ENCODE data around the gene ITGA1. TPM values are rescaled to one million over a fixed set of nuclear protein-coding genes. Genes with fewer than 3 reads are reported as not detected.

The ITGA1 gene
- total RNA-seq, 1 donor from 2014 or later, result 9.1 TPM

GRCh38 chr5:52805615-52806014 is 17.9 kb downstream of the ITGA1 start:
- Mint-ChIP-seq H3K36me3 (peaks cover 3% of the 10 kb centered on the region), H3K27me3 (ENCODE audit: low read depth) (no peaks in the 10 kb centered on the region), H3K4me1 (peaks cover 54% of the 10 kb centered on the region), H3K27ac (no peak overlapping the region), H3K9me3 (no peaks in the 10 kb centered on the region), H3K4me3 (no peak overlapping the region)
- no peak for TF ChIP-seq CTCF (IDR thresholded peaks at IDR 0.05; ENCODE audit: unreplicated experiment)
- DNase-seq (ENCODE audit: low spot score in 2 of 2, unreplicated experiment in 2 of 2), result no peak

GRCh38 chr5:52807037-52807436 is 19.3 kb downstream of the ITGA1 start:
- Mint-ChIP-seq H3K4me1 (peaks cover 47% of the 10 kb centered on the region), H3K4me3 (no peak overlapping the region), H3K36me3 (peaks cover 3% of the 10 kb centered on the region), H3K9me3 (no peaks in the 10 kb centered on the region), H3K27me3 (ENCODE audit: low read depth) (no peaks in the 10 kb centered on the region), H3K27ac (no peak overlapping the region)
- no peak for DNase-seq (ENCODE audit: low spot score in 2 of 2, unreplicated experiment in 2 of 2)
- no peak for TF ChIP-seq CTCF (IDR thresholded peaks at IDR 0.05; ENCODE audit: unreplicated experiment)

- no peak overlapping the region for H3K4me3 Mint-ChIP-seq
- H3K36me3 Mint-ChIP-seq, result peaks cover 3% of the 10 kb centered on the region
- H3K27me3 Mint-ChIP-seq (ENCODE audit: low read depth), result no peaks in the 10 kb centered on the region
- TF ChIP-seq CTCF (IDR thresholded peaks at IDR 0.05; ENCODE audit: unreplicated experiment), result no peak
- no peak for DNase-seq (ENCODE audit: low spot score in 2 of 2, unreplicated experiment in 2 of 2)
- H3K4me1 Mint-ChIP-seq, result peaks cover 43% of the 10 kb centered on the region
- no peaks in the 10 kb centered on the region for H3K9me3 Mint-ChIP-seq
- H3K27ac Mint-ChIP-seq, result no peak overlapping the region
Observed at GRCh38 chr5:52807723-52808122, 20.0 kb downstream of the ITGA1 start.

- H3K4me1 Mint-ChIP-seq, result peaks cover 41% of the 10 kb centered on the region
- no peak for TF ChIP-seq CTCF (IDR thresholded peaks at IDR 0.05; ENCODE audit: unreplicated experiment)
- H3K27me3 Mint-ChIP-seq (ENCODE audit: low read depth), result no peaks in the 10 kb centered on the region
- no peak for DNase-seq (ENCODE audit: low spot score in 2 of 2, unreplicated experiment in 2 of 2)
- H3K36me3 Mint-ChIP-seq, result peaks cover 3% of the 10 kb centered on the region
- H3K27ac Mint-ChIP-seq, result peak overlapping the region; percentile 71
- H3K9me3 Mint-ChIP-seq, result no peaks in the 10 kb centered on the region
- H3K4me3 Mint-ChIP-seq, result no peak overlapping the region
Observed at GRCh38 chr5:52808316-52808901, 20.7 kb downstream of the ITGA1 start.

GRCh38 chr5:52809884-52810283 is 22.2 kb downstream of the ITGA1 start:
- DNase-seq (ENCODE audit: low spot score in 2 of 2, unreplicated experiment in 2 of 2), result no peak
- Mint-ChIP-seq H3K36me3 (peaks cover 3% of the 10 kb centered on the region), H3K27ac (no peak overlapping the region), H3K4me1 (peaks cover 33% of the 10 kb centered on the region), H3K9me3 (no peaks in the 10 kb centered on the region), H3K27me3 (ENCODE audit: low read depth) (no peaks in the 10 kb centered on the region), H3K4me3 (no peak overlapping the region)
- TF ChIP-seq CTCF (IDR thresholded peaks at IDR 0.05; ENCODE audit: unreplicated experiment), result no peak

- no peaks in the 10 kb centered on the region for H3K9me3 Mint-ChIP-seq
- no peaks in the 10 kb centered on the region for H3K36me3 Mint-ChIP-seq
Observed at GRCh38 chr5:52810426-52810825, 22.7 kb downstream of the ITGA1 start.

More at GRCh38 chr5:52810426-52810825, 22.7 kb downstream of the ITGA1 start:
- DNase-seq (ENCODE audit: low spot score in 2 of 2, unreplicated experiment in 2 of 2), result no peak
- Mint-ChIP-seq H3K4me1 (peaks cover 28% of the 10 kb centered on the region), H3K4me3 (no peak overlapping the region), H3K27me3 (ENCODE audit: low read depth) (no peaks in the 10 kb centered on the region), H3K27ac (no peak overlapping the region)
- no peak for TF ChIP-seq CTCF (IDR thresholded peaks at IDR 0.05; ENCODE audit: unreplicated experiment)
